HL-60 (cell line): ENCODE results near the gene LAMA3.

ENCODE experiments used
- REST ChIP-seq: IDR thresholded peaks from 2 replicates; pipeline ENCODE4 v1.6.1; 2012; ENCODE audit warnings: low read depth; ENCODE audit not compliant: insufficient replicate concordance
- SPI1 ChIP-seq: IDR thresholded peaks from 2 replicates; pipeline ENCODE4 v1.6.1; 2012; ENCODE audit warnings: low read depth, mild to moderate bottlenecking, borderline replicate concordance
- TF ChIP-seq, protein P1 (sequence below): IDR thresholded peaks from one replicate; pipeline ENCODE4 v1.5.1; 2011; ENCODE audit warnings: low read length, control low read depth, inconsistent platforms; ENCODE audit not compliant: insufficient read depth

- TF ChIP-seq, protein P1, sequence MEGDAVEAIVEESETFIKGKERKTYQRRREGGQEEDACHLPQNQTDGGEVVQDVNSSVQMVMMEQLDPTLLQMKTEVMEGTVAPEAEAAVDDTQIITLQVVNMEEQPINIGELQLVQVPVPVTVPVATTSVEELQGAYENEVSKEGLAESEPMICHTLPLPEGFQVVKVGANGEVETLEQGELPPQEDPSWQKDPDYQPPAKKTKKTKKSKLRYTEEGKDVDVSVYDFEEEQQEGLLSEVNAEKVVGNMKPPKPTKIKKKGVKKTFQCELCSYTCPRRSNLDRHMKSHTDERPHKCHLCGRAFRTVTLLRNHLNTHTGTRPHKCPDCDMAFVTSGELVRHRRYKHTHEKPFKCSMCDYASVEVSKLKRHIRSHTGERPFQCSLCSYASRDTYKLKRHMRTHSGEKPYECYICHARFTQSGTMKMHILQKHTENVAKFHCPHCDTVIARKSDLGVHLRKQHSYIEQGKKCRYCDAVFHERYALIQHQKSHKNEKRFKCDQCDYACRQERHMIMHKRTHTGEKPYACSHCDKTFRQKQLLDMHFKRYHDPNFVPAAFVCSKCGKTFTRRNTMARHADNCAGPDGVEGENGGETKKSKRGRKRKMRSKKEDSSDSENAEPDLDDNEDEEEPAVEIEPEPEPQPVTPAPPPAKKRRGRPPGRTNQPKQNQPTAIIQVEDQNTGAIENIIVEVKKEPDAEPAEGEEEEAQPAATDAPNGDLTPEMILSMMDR = no peak
- TF ChIP-seq SPI1 (no peak), REST (no peak)
Observed at GRCh38 chr18:23880931-23881617, 191.8 kb downstream of the LAMA3 start.
